Peyer's patch (tissue), 4 donors: ENCODE measurements around the gene NRF1.

Experiments
- POLR2A ChIP-seq, 2 donors: fragments of 450-650 bp; IDR thresholded peaks; one replicate each; pipeline ENCODE4 v1.5.1; 2017; ENCODE audit warnings: antibody characterized with exemption in 2 of 2, mild to moderate bottlenecking in 2 of 2, moderate library complexity in 2 of 2
- TF ChIP-seq, protein P1 (sequence below), 6 experiments: fragments of 450-650 bp in 4 of 6; fragments of 200-600 bp in 2 of 6; sonication (generic) in 1 of 6; IDR thresholded peaks; one replicate each; pipeline ENCODE4 v1.5.1; 2017 to 2019; ENCODE audit warnings: antibody characterized with exemption in 6 of 6, mild to moderate bottlenecking in 3 of 6, moderate library complexity in 1 of 6

DNA sequence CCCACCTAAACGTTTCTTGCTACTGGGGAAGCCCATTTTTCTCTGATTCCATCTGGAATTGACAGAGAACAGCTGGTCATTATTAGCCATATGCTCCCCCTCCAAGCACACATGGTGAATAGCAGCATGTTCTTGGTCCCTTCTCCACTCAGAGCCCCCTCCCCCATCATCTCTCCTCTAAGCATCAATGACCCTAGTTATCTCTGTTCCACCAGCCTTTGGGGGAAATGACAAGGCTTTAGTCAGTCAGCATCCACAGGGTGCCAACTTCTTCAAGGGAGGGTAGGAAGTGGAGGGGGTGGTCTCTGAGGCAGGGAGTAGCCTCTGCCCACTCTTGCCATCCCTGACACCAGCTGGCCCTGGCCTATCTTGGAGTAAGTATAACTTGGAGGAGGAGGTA lies 178.1 kb downstream of the NRF1 start:
- TF ChIP-seq, protein P1, sequence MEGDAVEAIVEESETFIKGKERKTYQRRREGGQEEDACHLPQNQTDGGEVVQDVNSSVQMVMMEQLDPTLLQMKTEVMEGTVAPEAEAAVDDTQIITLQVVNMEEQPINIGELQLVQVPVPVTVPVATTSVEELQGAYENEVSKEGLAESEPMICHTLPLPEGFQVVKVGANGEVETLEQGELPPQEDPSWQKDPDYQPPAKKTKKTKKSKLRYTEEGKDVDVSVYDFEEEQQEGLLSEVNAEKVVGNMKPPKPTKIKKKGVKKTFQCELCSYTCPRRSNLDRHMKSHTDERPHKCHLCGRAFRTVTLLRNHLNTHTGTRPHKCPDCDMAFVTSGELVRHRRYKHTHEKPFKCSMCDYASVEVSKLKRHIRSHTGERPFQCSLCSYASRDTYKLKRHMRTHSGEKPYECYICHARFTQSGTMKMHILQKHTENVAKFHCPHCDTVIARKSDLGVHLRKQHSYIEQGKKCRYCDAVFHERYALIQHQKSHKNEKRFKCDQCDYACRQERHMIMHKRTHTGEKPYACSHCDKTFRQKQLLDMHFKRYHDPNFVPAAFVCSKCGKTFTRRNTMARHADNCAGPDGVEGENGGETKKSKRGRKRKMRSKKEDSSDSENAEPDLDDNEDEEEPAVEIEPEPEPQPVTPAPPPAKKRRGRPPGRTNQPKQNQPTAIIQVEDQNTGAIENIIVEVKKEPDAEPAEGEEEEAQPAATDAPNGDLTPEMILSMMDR (IDR thresholded peaks at IDR 0.05) = no peak
- no peak for TF ChIP-seq POLR2A (IDR thresholded peaks at IDR 0.05)
